OCI-LY3 (cell line): ENCODE results near the gene SLC39A2.
"Not testable (repeated sequence)": the region's sequence is repeated elsewhere in the genome, so short reads cannot be mapped to it uniquely, and the experiment has no call there.

Experiments used
- H2AFZ ChIP-seq: fragments of 200-600, 300-600 bp; shearing (Covaris generic); 2 replicates; pipeline ENCODE4 v1.6.0; 2014; ENCODE audit warnings: antibody characterized with exemption, low read depth, low read length
- H3K27ac ChIP-seq: fragments of 200-600, 300-600 bp; sonication (generic); 2 replicates; pipeline ENCODE4 v1.5.1; 2014; ENCODE audit warnings: mild to moderate bottlenecking, low read length, moderate library complexity, mixed read lengths
- H3K27me3 ChIP-seq: fragments of 200-600, 300-600 bp; sonication (generic); 2 replicates; pipeline ENCODE4 v1.6.1; 2014; ENCODE audit warnings: low read depth, low read length, mixed read lengths
- H3K36me3 ChIP-seq: fragments of 200-600, 300-600 bp; sonication (generic); replicated peaks from 2 replicates; pipeline ENCODE3; 2014; ENCODE audit warnings: low read depth, low read length, mixed read lengths
- H3K4me1 ChIP-seq: fragments of 300-600, 200-600 bp; sonication (generic); 2 replicates; pipeline ENCODE4 v1.6.1; 2014; ENCODE audit warnings: low read length, mixed read lengths
- H3K4me2 ChIP-seq: fragments of 200-600, 300-600 bp; sonication (generic); 2 replicates; pipeline ENCODE4 v1.6.1; 2014; ENCODE audit warnings: low read length, mixed read lengths
- H3K4me3 ChIP-seq: fragments of 300-600, 200-600 bp; sonication (generic); 2 replicates; pipeline ENCODE4 v1.5.1; 2014; ENCODE audit warnings: antibody characterized with exemption, mild to moderate bottlenecking, low read length, moderate library complexity
- H3K79me2 ChIP-seq: fragments of 300-600, 200-600 bp; shearing (Covaris generic); 2 replicates; pipeline ENCODE4 v1.6.1; 2014; ENCODE audit warnings: mild to moderate bottlenecking, low read length, mixed read lengths
- H3K9ac ChIP-seq: fragments of 300-600, 200-600 bp; shearing (Covaris generic); 2 replicates; pipeline ENCODE4 v1.6.0; 2014; ENCODE audit warnings: mild to moderate bottlenecking, low read length, moderate library complexity
- H3K9me3 ChIP-seq: fragments of 200-600, 300-600 bp; shearing (Covaris generic); 2 replicates; pipeline ENCODE4 v1.6.1; 2014; ENCODE audit warnings: low read length, mixed read lengths; ENCODE audit not compliant: insufficient read depth
- H4K20me1 ChIP-seq: fragments of 200-600, 300-600 bp; sonication (generic); 2 replicates; pipeline ENCODE4 v1.6.1; 2016; ENCODE audit warnings: low read length, mixed read lengths; ENCODE audit not compliant: insufficient read depth
- EZH2phosphoT487 ChIP-seq: fragments of 200-600 bp; shearing (Covaris generic); IDR thresholded peaks from 2 replicates; pipeline ENCODE4 v1.6.1; 2018; ENCODE audit warnings: antibody characterized with exemption, mixed run types, low read depth
- TF ChIP-seq, protein P1 (sequence below): fragments of 200-600, 300-600 bp; sonication (generic); IDR thresholded peaks from 2 replicates; pipeline ENCODE4 v1.5.1; 2014; ENCODE audit warnings: antibody characterized with exemption, low read length, low read depth

SLC39A2 gene, protein sequence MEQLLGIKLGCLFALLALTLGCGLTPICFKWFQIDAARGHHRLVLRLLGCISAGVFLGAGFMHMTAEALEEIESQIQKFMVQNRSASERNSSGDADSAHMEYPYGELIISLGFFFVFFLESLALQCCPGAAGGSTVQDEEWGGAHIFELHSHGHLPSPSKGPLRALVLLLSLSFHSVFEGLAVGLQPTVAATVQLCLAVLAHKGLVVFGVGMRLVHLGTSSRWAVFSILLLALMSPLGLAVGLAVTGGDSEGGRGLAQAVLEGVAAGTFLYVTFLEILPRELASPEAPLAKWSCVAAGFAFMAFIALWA

DNA sequence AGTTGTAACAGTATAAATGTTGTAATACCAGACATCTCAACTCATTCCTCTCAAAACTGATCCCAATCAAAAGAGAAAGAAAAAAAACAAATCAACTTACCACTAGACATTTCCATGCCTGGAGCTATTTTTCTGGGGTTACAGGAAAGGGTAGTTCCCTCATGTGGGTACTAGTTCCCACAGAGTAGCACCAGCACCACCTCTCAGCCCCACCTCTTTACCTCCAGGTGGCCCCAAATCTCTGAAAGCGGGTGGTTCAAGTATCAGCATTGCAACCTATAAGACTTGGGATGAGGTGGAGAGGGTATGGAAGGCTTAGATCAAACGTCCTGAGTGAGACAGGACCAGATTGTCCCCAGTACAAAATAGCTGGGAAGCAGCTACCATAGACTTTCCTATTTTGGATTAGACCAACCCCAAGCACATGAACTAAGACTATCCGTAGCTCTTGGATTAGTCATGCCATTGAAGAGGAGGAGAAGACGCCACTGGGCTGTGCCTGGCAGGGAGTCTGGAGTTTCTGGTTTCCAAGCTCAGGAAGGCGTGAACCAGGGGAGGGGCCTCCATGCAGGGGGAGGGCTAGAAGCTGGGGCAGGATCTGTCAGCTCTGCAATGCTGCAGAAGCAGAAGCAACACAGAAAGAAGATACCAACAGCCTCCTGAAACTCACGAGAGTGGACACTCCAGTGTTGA, at the start of gene SLC39A2:
Gene SLC39A2, plus strand, starts transcription at position 620 of the 693 bp plus-strand sequence. CDS start 154 bp downstream, outside the sequence.
- Histone ChIP-seq H3K4me3 (no peak within 1 kb of the TSS), H3K4me2 (no peak within 1 kb of the TSS), H3K36me3 (peaks cover 32% of the 10 kb centered on the region), H4K20me1 (no peaks in the 10 kb centered on the region), H2AFZ (no peak within 1 kb of the TSS), H3K9ac (no peak within 1 kb of the TSS), H3K27ac (no peak within 1 kb of the TSS), H3K4me1 (no peaks in the 10 kb centered on the region), H3K9me3 (no peaks in the 10 kb centered on the region), H3K27me3 (no peaks in the 10 kb centered on the region), H3K79me2 (no peaks in the 10 kb centered on the region)
- TF ChIP-seq, protein P1, sequence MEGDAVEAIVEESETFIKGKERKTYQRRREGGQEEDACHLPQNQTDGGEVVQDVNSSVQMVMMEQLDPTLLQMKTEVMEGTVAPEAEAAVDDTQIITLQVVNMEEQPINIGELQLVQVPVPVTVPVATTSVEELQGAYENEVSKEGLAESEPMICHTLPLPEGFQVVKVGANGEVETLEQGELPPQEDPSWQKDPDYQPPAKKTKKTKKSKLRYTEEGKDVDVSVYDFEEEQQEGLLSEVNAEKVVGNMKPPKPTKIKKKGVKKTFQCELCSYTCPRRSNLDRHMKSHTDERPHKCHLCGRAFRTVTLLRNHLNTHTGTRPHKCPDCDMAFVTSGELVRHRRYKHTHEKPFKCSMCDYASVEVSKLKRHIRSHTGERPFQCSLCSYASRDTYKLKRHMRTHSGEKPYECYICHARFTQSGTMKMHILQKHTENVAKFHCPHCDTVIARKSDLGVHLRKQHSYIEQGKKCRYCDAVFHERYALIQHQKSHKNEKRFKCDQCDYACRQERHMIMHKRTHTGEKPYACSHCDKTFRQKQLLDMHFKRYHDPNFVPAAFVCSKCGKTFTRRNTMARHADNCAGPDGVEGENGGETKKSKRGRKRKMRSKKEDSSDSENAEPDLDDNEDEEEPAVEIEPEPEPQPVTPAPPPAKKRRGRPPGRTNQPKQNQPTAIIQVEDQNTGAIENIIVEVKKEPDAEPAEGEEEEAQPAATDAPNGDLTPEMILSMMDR: no peak
- TF ChIP-seq EZH2phosphoT487: no peak

DNA sequence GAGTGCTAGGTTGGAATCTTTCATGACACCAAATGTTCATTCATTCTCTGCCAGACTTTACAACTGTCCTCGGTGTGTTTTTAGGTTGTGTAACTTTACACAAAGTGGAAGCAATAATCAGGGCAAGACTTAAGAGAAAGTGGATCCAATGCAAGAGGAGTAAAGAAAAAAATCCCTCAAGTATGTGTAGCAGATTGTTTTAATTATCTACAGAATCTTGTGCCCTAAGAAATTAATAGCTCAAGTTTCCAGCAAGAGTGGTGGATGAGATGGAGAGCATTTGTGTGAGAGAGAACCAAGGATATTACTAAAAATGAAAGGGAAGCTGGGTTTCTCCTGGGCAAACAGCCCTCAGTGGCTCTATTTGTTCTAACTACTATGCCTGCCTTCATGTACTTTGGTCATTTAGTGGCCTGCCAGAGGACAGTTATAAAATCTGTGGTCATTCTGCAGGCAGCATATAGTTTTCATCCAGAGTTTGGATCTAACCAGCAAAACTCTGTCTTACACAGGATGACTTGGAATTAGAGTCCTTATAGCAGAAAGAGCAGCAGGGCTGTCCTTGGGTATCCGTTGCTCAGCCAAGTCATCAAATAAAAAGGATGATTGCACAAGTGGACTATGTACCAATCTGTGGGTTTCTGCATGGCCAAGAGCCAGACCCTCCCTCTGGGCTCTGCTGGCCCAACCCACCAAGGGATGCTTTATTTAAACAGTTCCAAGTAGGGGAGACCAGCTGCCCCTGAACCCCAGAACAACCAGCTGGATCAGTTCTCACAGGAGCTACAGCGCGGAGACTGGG, 44.2 kb upstream of the SLC39A2 start, which contains the start of gene RNASE2:
Gene RNASE2, plus strand, starts transcription at position 752 of the 802 bp plus-strand sequence. CDS start 285 bp downstream, outside the sequence.
- not testable (repeated sequence) for H2AFZ ChIP-seq, H3K4me1 ChIP-seq, H3K36me3 ChIP-seq, H3K9ac ChIP-seq, H4K20me1 ChIP-seq, H3K4me3 ChIP-seq, H3K27ac ChIP-seq, H3K9me3 ChIP-seq, H3K79me2 ChIP-seq, H3K4me2 ChIP-seq
- peaks cover 10% of the 10 kb centered on the region; the same call in 1 of the 2 replicates for H3K27me3 ChIP-seq

DNA sequence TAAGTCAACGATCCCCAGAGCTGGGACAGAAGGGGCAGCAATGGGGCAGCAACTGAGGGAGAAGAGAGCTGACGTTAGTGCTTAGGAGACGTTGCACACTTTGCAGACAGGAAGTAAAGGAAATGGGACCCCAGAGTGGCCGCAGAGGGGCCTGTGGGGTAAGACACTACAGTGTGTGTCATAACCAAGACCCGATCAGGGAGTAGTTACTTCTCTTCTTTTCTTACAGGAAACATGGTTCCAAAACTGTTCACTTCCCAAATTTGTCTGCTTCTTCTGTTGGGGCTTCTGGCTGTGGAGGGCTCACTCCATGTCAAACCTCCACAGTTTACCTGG, 43.6 kb upstream of the SLC39A2 start:
- H2AFZ ChIP-seq, H3K36me3 ChIP-seq, H4K20me1 ChIP-seq, H3K9me3 ChIP-seq, H3K4me1 ChIP-seq, H3K4me2 ChIP-seq, H3K79me2 ChIP-seq, H3K4me3 ChIP-seq, H3K27ac ChIP-seq, H3K9ac ChIP-seq: not testable (repeated sequence)
- H3K27me3 ChIP-seq: peaks cover 10% of the 10 kb centered on the region; the same call in 1 of the 2 replicates

DNA sequence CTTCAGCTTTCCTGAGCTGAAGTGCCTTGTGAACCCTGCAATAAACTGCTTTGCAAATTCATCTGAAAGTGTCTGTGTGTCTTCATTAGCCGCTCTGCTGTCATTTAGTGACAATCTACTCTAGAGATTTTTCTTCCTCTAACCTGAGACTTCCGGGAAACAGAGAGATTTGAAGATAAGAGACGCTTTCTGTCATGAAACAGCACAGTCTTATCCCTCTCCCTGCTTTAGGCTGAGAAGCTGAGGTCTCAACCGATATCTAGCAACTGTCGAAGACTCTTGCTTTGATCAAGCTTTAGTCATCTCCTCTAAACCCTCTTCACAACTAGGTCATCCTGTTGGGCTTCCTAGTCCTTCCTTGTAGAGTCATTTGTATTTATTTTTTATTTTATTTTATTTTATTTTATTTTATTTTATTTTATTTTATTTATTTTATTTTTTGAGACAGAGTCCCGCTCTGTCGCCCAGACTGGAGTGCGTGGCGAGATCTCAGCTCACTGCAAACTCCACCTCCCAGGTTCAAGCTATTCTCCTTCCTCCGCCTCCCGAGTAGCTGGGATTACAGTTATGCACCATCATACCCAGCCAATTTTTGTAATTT, 42.6 kb upstream of the SLC39A2 start:
- H3K27ac ChIP-seq: no peak overlapping the region
- peaks cover 10% of the 10 kb centered on the region; the same call in 1 of the 2 replicates for H3K27me3 ChIP-seq
- H3K9me3 ChIP-seq: no peaks in the 10 kb centered on the region
- H3K9ac ChIP-seq: no peak overlapping the region
- H3K4me1 ChIP-seq: peaks cover 2% of the 10 kb centered on the region; the same call in 1 of the 2 replicates
- H2AFZ ChIP-seq: no peak overlapping the region
- TF ChIP-seq, protein P1: no peak
- TF ChIP-seq EZH2phosphoT487: no peak
- H3K79me2 ChIP-seq: no peaks in the 10 kb centered on the region
- H3K4me3 ChIP-seq: no peak overlapping the region
- H3K4me2 ChIP-seq: no peak overlapping the region
- H3K36me3 ChIP-seq: no peaks in the 10 kb centered on the region
- no peaks in the 10 kb centered on the region for H4K20me1 ChIP-seq

DNA sequence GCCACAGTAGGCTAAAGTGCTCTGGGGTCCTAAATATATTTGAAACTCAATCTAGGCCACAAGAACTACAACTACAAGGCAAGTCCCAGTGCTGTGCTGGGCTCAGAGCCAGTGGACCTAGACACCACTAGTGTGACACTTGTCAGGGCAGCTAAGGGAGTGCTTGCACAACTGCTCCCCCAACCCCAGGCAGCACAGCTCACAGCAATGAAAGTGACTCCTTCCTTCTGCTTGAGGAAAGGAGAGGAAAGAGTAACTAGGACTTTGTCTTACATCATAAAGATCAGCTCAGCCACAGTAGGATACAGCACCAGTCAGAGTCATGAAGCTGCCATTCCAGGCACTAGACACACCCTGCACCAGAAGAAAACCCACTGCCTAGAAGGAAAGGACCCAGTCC, 40.1 kb upstream of the SLC39A2 start:
- not testable (repeated sequence) for H3K4me1 ChIP-seq, H2AFZ ChIP-seq, H3K79me2 ChIP-seq, H3K9ac ChIP-seq, H3K9me3 ChIP-seq, H3K4me3 ChIP-seq, H3K36me3 ChIP-seq, H4K20me1 ChIP-seq, H3K27ac ChIP-seq, H3K4me2 ChIP-seq
- peaks cover 10% of the 10 kb centered on the region; the same call in 1 of the 2 replicates for H3K27me3 ChIP-seq
